Naive thymus-derived CD4-positive, alpha-beta T cell (primary cell): ENCODE results near the gene TEKT5. TPM values are rescaled to one million over a fixed set of nuclear protein-coding genes. Genes with fewer than 3 reads are reported as not detected.

Experiments
- ATAC-seq: fragments of 150-1000 bp; cut with Tn5 transposase; 2 replicates; pipeline ENCODE4 v1.10.0; 2021; ENCODE audit warnings: mild to moderate bottlenecking, moderate library complexity
- CTCF ChIA-PET: fragments of 350-600 bp; sonication (Branson Sonifier 250); formaldehyde crosslinking; loops from one replicate; lab custom pipeline; 2021; ENCODE audit warnings: antibody characterized with exemption; lab: Charles Lee
- POLR2A ChIA-PET: fragments of 350-600 bp; sonication (Branson Sonifier 250); formaldehyde crosslinking; loops from one replicate; lab custom pipeline; 2021; ENCODE audit warnings: antibody characterized with exemption, inconsistent platforms; lab: Charles Lee
- DNase-seq, 9 donors: peaks; one replicate each; pipeline versions ENCODE4 v3.0.0 to v3.0.0-alpha.2; 2020 to 2022; ENCODE audit warnings: mixed read lengths in 1 of 9
- H3K27ac ChIP-seq: one replicate; pipeline ENCODE4 v1.7.0; 2013; ENCODE audit warnings: mild to moderate bottlenecking, low read depth, low read length, moderate library complexity
- H3K27me3 ChIP-seq, 2 donors: one replicate each; pipeline ENCODE4 v1.7.0; 2013; ENCODE audit warnings: low read length in 2 of 2, mild to moderate bottlenecking in 2 of 2, moderate library complexity in 2 of 2; ENCODE audit not compliant: control insufficient read depth in 2 of 2, insufficient read depth in 2 of 2
- H3K36me3 ChIP-seq, 3 experiments: 1 replicate in 2 of 3; 2 replicates in 1 of 3; pipeline ENCODE4 v1.7.0; 2013; ENCODE audit warnings: low read length in 3 of 3, mild to moderate bottlenecking in 3 of 3, moderate library complexity in 1 of 3; ENCODE audit not compliant: insufficient read depth in 3 of 3, control insufficient read depth in 2 of 3
- H3K4me1 ChIP-seq, 2 donors: one replicate each; pipeline ENCODE4 v1.7.0; 2013; ENCODE audit warnings: low read length in 2 of 2, mild to moderate bottlenecking in 2 of 2, moderate library complexity in 1 of 2; ENCODE audit not compliant: control insufficient read depth in 2 of 2, insufficient read depth in 2 of 2
- H3K4me3 ChIP-seq: 2 replicates; pipeline ENCODE4 v1.7.0; 2013; ENCODE audit warnings: mild to moderate bottlenecking, low read length
- H3K9me3 ChIP-seq, 3 experiments: 1 replicate in 2 of 3; 2 replicates in 1 of 3; pipeline ENCODE4 v1.7.0; 2013; ENCODE audit warnings: low read length in 3 of 3; ENCODE audit not compliant: control insufficient read depth in 2 of 3
- H3K27ac Mint-ChIP-seq, 9 donors: one replicate each; pipeline ENCODE4 v1.8.0; 2020 to 2022; ENCODE audit warnings: mixed read lengths in 9 of 9, mild to moderate bottlenecking in 8 of 9, moderate library complexity in 5 of 9, inconsistent platforms in 2 of 9
- H3K27me3 Mint-ChIP-seq, 5 donors: one replicate each; pipeline ENCODE4 v1.8.0; 2021 to 2022; ENCODE audit warnings: mixed read lengths in 5 of 5, mild to moderate bottlenecking in 1 of 5
- H3K36me3 Mint-ChIP-seq, 5 donors: one replicate each; pipeline ENCODE4 v1.8.0; 2020 to 2022; ENCODE audit warnings: mixed read lengths in 5 of 5, mild to moderate bottlenecking in 3 of 5, inconsistent platforms in 1 of 5
- H3K4me1 Mint-ChIP-seq, 7 donors: one replicate each; pipeline ENCODE4 v1.8.0; 2020 to 2022; ENCODE audit warnings: mixed read lengths in 7 of 7, mild to moderate bottlenecking in 3 of 7, inconsistent platforms in 1 of 7
- H3K4me3 Mint-ChIP-seq, 10 donors: one replicate each; pipeline ENCODE4 v1.8.0; 2020 to 2022; ENCODE audit warnings: mild to moderate bottlenecking in 10 of 10, mixed read lengths in 10 of 10, moderate library complexity in 6 of 10, inconsistent platforms in 2 of 10
- H3K9me3 Mint-ChIP-seq, 11 donors: one replicate each; pipeline ENCODE4 v1.8.0; 2020 to 2022; ENCODE audit warnings: mixed read lengths in 11 of 11, mild to moderate bottlenecking in 4 of 11, inconsistent platforms in 1 of 11, moderate library complexity in 1 of 11
- intact Hi-C, 2 donors: fragments of 100-400 bp; cut with micrococcal nuclease; formaldehyde crosslinking; loops; one replicate each; pipeline ENCODE4 v1.15.1; 2023
- polyA plus RNA-seq, 2 donors: library from polyadenylated mRNA; unstranded; fragments of 300-500 nt; fragmentation: Illumina TruSeq; gene quantifications; one replicate each; pipeline ENCODE4 v1.2.3, GENCODE V29; 2021
- total RNA-seq, 6 experiments: library from RNA in 5 of 6; stranded (reverse) in 5 of 6; gene quantifications; 1 replicate in 5 of 6; 2 replicates in 1 of 6; pipeline ENCODE4 v1.2.3 and lab custom pipeline; 2021 to 2026

Gene TEKT5
- total and polyA plus RNA-seq, 7 experiments from 2014 or later: 0.68 TPM; not detected in 6

- H3K9me3 Mint-ChIP-seq: no peaks in the 10 kb centered on the region
- H3K36me3 Mint-ChIP-seq: no peaks in the 10 kb centered on the region
- peaks cover 0 to 20% (median 12%) of the 10 kb centered on the region in 5 donors for H3K27me3 Mint-ChIP-seq
- Histone ChIP-seq H3K4me3 (no peak overlapping the region), H3K4me1 (no peaks in the 10 kb centered on the region), H3K27ac (no peak overlapping the region), H3K27me3 (no peaks in the 10 kb centered on the region), H3K36me3 (no peaks in the 10 kb centered on the region), H3K9me3 (no peaks in the 10 kb centered on the region)
- no peak overlapping the region for H3K27ac Mint-ChIP-seq
- CTCF ChIA-PET: no interaction called here
- no peak for DNase-seq
- no peaks in the 10 kb centered on the region for H3K4me1 Mint-ChIP-seq
- H3K4me3 Mint-ChIP-seq: no peak overlapping the region
- POLR2A ChIA-PET: no interaction called here
- intact Hi-C loops: no loop called here
- no peak for ATAC-seq
Observed at GRCh38 chr16:10609402-10609774, 85.3 kb downstream of the TEKT5 start.

GRCh38 chr16:10608687-10609401 lies 85.9 kb downstream of the TEKT5 start:
- Mint-ChIP-seq H3K4me3 (no peak overlapping the region), H3K36me3 (no peaks in the 10 kb centered on the region), H3K27ac (no peak overlapping the region), H3K9me3 (no peaks in the 10 kb centered on the region), H3K27me3 (peaks cover 0 to 21% (median 13%) of the 10 kb centered on the region in 5 donors), H3K4me1 (no peaks in the 10 kb centered on the region)
- no peaks in the 10 kb centered on the region for H3K36me3 ChIP-seq
- ATAC-seq (no peak), DNase-seq (no peak)
- intact Hi-C loops: no loop called here
- no peaks in the 10 kb centered on the region for H3K9me3 ChIP-seq
- no peaks in the 10 kb centered on the region for H3K27me3 ChIP-seq
- ChIA-PET POLR2A (no interaction called here), CTCF (no interaction called here)
- H3K27ac ChIP-seq: no peak overlapping the region
- H3K4me3 ChIP-seq: no peak overlapping the region
- H3K4me1 ChIP-seq: no peaks in the 10 kb centered on the region

- Mint-ChIP-seq H3K36me3 (no peaks in the 10 kb centered on the region), H3K27ac (no peak overlapping the region)
- ATAC-seq: no peak
Observed at GRCh38 chr16:10607157-10607556, 87.6 kb downstream of the TEKT5 start.

GRCh38 chr16:10606607-10607006 lies 88.1 kb downstream of the TEKT5 start:
- H3K27ac ChIP-seq: no peak overlapping the region
- no peaks in the 10 kb centered on the region for H3K27me3 ChIP-seq
- ChIA-PET CTCF (no interaction called here), POLR2A (no interaction called here)
- H3K36me3 ChIP-seq: no peaks in the 10 kb centered on the region
- no peaks in the 10 kb centered on the region for H3K9me3 ChIP-seq
- peaks cover 0 to 33% (median 21%) of the 10 kb centered on the region in 5 donors for H3K27me3 Mint-ChIP-seq
- ATAC-seq: no peak
- H3K9me3 Mint-ChIP-seq: no peaks in the 10 kb centered on the region
- no peak for DNase-seq
- no peak overlapping the region for H3K27ac Mint-ChIP-seq
- no peak overlapping the region for H3K4me3 ChIP-seq
- no peaks in the 10 kb centered on the region for H3K4me1 ChIP-seq
- intact Hi-C loops: no loop called here
- H3K4me3 Mint-ChIP-seq: no peak overlapping the region
- no peaks in the 10 kb centered on the region for H3K36me3 Mint-ChIP-seq
- H3K4me1 Mint-ChIP-seq: no peaks in the 10 kb centered on the region

More at GRCh38 chr16:10607157-10607556, 87.6 kb downstream of the TEKT5 start:
- ChIA-PET CTCF (no interaction called here), POLR2A (no interaction called here)
- no peak for DNase-seq
- Histone ChIP-seq H3K9me3 (no peaks in the 10 kb centered on the region), H3K27ac (no peak overlapping the region), H3K4me3 (no peak overlapping the region), H3K4me1 (no peaks in the 10 kb centered on the region), H3K36me3 (no peaks in the 10 kb centered on the region), H3K27me3 (no peaks in the 10 kb centered on the region)
- H3K4me3 Mint-ChIP-seq: no peak overlapping the region
- H3K27me3 Mint-ChIP-seq: peaks cover 0 to 33% (median 20%) of the 10 kb centered on the region in 5 donors
- intact Hi-C loops: no loop called here
- H3K9me3 Mint-ChIP-seq: no peaks in the 10 kb centered on the region
- no peaks in the 10 kb centered on the region for H3K4me1 Mint-ChIP-seq

- no peaks in the 10 kb centered on the region for H3K9me3 ChIP-seq
- H3K27me3 ChIP-seq: no peaks in the 10 kb centered on the region
- CTCF ChIA-PET: no interaction called here
- H3K36me3 ChIP-seq: no peaks in the 10 kb centered on the region
- no peaks in the 10 kb centered on the region for H3K36me3 Mint-ChIP-seq
- H3K27ac ChIP-seq: no peak overlapping the region
- no peaks in the 10 kb centered on the region for H3K9me3 Mint-ChIP-seq
- POLR2A ChIA-PET: no interaction called here
- H3K4me3 Mint-ChIP-seq: no peak overlapping the region
- no peaks in the 10 kb centered on the region for H3K4me1 Mint-ChIP-seq
- ATAC-seq: no peak
- H3K27me3 Mint-ChIP-seq: peaks cover 0 to 33% (median 21%) of the 10 kb centered on the region in 5 donors
- H3K4me3 ChIP-seq: no peak overlapping the region
- H3K4me1 ChIP-seq: no peaks in the 10 kb centered on the region
- DNase-seq: no peak
- no peak overlapping the region for H3K27ac Mint-ChIP-seq
- intact Hi-C loops: no loop called here
Observed at GRCh38 chr16:10605636-10606035, 89.1 kb downstream of the TEKT5 start.

GRCh38 chr16:10601444-10602408 lies 93.0 kb downstream of the TEKT5 start:
- H3K27me3 Mint-ChIP-seq: peaks cover 0 to 39% (median 23%) of the 10 kb centered on the region in 5 donors
- Histone ChIP-seq H3K4me1 (no peaks in the 10 kb centered on the region), H3K4me3 (no peak overlapping the region), H3K27ac (no peak overlapping the region), H3K9me3 (no peaks in the 10 kb centered on the region), H3K36me3 (no peaks in the 10 kb centered on the region), H3K27me3 (no peaks in the 10 kb centered on the region)
- POLR2A ChIA-PET: no interaction called here
- no peak overlapping the region for H3K4me3 Mint-ChIP-seq
- intact Hi-C loops: no loop called here
- CTCF ChIA-PET: no interaction called here
- H3K9me3 Mint-ChIP-seq: peaks cover 0 to 2% (median 0%) of the 10 kb centered on the region in 11 donors
- no peaks in the 10 kb centered on the region for H3K36me3 Mint-ChIP-seq
- H3K4me1 Mint-ChIP-seq: no peaks in the 10 kb centered on the region
- no peak for ATAC-seq
- no peak overlapping the region for H3K27ac Mint-ChIP-seq
- no peak for DNase-seq
